Measurements from ENCODE around the gene KLHL5. TPM values are rescaled to one million over a fixed set of nuclear protein-coding genes. Genes with fewer than 3 reads are reported as not detected.

Gene KLHL5
- total RNA-seq, 4 donors from 2014 or later = 13.5 to 27.3 (median 21.3) TPM

DNA sequence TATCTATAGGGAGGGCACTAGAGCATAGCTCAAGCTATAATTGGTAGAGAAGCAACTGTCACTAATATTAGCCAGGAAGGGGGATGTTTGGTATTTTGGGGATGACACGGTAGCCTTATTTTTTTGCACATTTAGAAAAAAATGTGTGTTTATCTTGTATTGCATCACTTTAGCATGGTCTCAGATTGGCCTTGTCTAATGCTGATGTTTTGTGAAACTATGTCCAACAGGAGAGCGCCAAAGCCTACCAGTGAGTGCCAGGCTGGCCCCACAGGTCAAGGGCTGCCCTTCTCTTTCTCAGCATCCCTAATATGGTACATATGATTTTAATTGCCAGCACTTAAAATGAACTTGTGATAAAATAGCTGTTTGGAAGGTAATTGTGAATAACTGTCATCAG, 95.5 kb downstream of the KLHL5 start:
- intact Hi-C loops (cut with DNase I; ENCODE audit: low total_unique reads) = no loop called here
- no peak overlapping the region for H3K27ac ChIP-seq
- H3K4me3 ChIP-seq = no peak overlapping the region
- no peaks in the 10 kb centered on the region for H3K27me3 ChIP-seq
- 74 to 88% methylated on average over 2 of the region's 2 CpGs for WGBS, 2 donors (ENCODE audit: low coverage in 1 of 2)
- TF ChIP-seq, protein P1, sequence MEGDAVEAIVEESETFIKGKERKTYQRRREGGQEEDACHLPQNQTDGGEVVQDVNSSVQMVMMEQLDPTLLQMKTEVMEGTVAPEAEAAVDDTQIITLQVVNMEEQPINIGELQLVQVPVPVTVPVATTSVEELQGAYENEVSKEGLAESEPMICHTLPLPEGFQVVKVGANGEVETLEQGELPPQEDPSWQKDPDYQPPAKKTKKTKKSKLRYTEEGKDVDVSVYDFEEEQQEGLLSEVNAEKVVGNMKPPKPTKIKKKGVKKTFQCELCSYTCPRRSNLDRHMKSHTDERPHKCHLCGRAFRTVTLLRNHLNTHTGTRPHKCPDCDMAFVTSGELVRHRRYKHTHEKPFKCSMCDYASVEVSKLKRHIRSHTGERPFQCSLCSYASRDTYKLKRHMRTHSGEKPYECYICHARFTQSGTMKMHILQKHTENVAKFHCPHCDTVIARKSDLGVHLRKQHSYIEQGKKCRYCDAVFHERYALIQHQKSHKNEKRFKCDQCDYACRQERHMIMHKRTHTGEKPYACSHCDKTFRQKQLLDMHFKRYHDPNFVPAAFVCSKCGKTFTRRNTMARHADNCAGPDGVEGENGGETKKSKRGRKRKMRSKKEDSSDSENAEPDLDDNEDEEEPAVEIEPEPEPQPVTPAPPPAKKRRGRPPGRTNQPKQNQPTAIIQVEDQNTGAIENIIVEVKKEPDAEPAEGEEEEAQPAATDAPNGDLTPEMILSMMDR (IDR thresholded peaks at IDR 0.05) = no peak
- TF ChIP-seq EP300 (IDR thresholded peaks at IDR 0.05; ENCODE audit: low read depth) = no peak
- TF ChIP-seq POLR2A (IDR thresholded peaks at IDR 0.05) = no peak
- TF ChIP-seq POLR2AphosphoS5 (IDR thresholded peaks at IDR 0.05) = no peak
- DNase-seq = no peak
- H3K4me1 ChIP-seq = no peaks in the 10 kb centered on the region
- in situ Hi-C loops (cut with MboI; ENCODE audit: low pct_ligation_motif_present in 1 of 4, low pct_unique_long_range_greater_than_20kb in 1 of 4, low sequenced_read_pairs in 3 of 4) = no loop called here
- H3K36me3 ChIP-seq = no peaks in the 10 kb centered on the region
- no peaks in the 10 kb centered on the region for H3K9me3 ChIP-seq

GRCh38 chr4:39166177-39166576, 104.1 kb downstream of the KLHL5 start:
- TF ChIP-seq EP300 (IDR thresholded peaks at IDR 0.05; ENCODE audit: low read depth) (no peak), POLR2A (IDR thresholded peaks at IDR 0.05) (no peak), POLR2AphosphoS5 (IDR thresholded peaks at IDR 0.05) (no peak)
- TF ChIP-seq, protein P1 (IDR thresholded peaks at IDR 0.05) = no peak
- Histone ChIP-seq H3K9me3 (no peaks in the 10 kb centered on the region), H3K27me3 (no peaks in the 10 kb centered on the region), H3K36me3 (no peaks in the 10 kb centered on the region), H3K4me3 (no peak overlapping the region), H3K4me1 (no peaks in the 10 kb centered on the region), H3K27ac (no peak overlapping the region)
- intact Hi-C loops (cut with DNase I; ENCODE audit: low total_unique reads) = no loop called here
- WGBS, 2 donors (ENCODE audit: low coverage in 1 of 2) = 56 to 61% methylated on average over 3 of the region's 3 CpGs
- in situ Hi-C loops (cut with MboI; ENCODE audit: low pct_ligation_motif_present in 1 of 4, low pct_unique_long_range_greater_than_20kb in 1 of 4, low sequenced_read_pairs in 3 of 4) = no loop called here
- no peak for DNase-seq

- WGBS, 2 donors (ENCODE audit: low coverage in 1 of 2) = 57 to 76% methylated on average over 3 to 7 of the region's 7 CpGs
- TF ChIP-seq POLR2A (IDR thresholded peaks at IDR 0.05) = no peak
- TF ChIP-seq POLR2AphosphoS5 (IDR thresholded peaks at IDR 0.05) = no peak
- TF ChIP-seq, protein P1 (IDR thresholded peaks at IDR 0.05) = no peak
- TF ChIP-seq EP300 (IDR thresholded peaks at IDR 0.05; ENCODE audit: low read depth) = no peak
Measured at GRCh38 chr4:39166669-39167068, 104.6 kb downstream of the KLHL5 start.

GRCh38 chr4:39169426-39169825, 107.4 kb downstream of the KLHL5 start:
- Histone ChIP-seq H3K4me3 (no peak overlapping the region), H3K9me3 (no peaks in the 10 kb centered on the region), H3K4me1 (no peaks in the 10 kb centered on the region), H3K36me3 (no peaks in the 10 kb centered on the region), H3K27me3 (no peaks in the 10 kb centered on the region), H3K27ac (no peak overlapping the region)
- intact Hi-C loops (cut with DNase I; ENCODE audit: low total_unique reads) = no loop called here
- WGBS, 2 donors (ENCODE audit: low coverage in 1 of 2) = 57% methylated on average over 3 of the region's 3 CpGs; no CpG with 5 or more reads in 1 of the 2 donors
- TF ChIP-seq POLR2AphosphoS5 (IDR thresholded peaks at IDR 0.05) (no peak), EP300 (IDR thresholded peaks at IDR 0.05; ENCODE audit: low read depth) (no peak), POLR2A (IDR thresholded peaks at IDR 0.05) (no peak)
- TF ChIP-seq, protein P1 (IDR thresholded peaks at IDR 0.05) = no peak
- no peak for DNase-seq
- in situ Hi-C loops (cut with MboI; ENCODE audit: low pct_ligation_motif_present in 1 of 4, low pct_unique_long_range_greater_than_20kb in 1 of 4, low sequenced_read_pairs in 3 of 4) = no loop called here

More at GRCh38 chr4:39166669-39167068, 104.6 kb downstream of the KLHL5 start:
- Histone ChIP-seq H3K9me3 (no peaks in the 10 kb centered on the region), H3K27ac (no peak overlapping the region), H3K27me3 (no peaks in the 10 kb centered on the region), H3K36me3 (no peaks in the 10 kb centered on the region), H3K4me1 (no peaks in the 10 kb centered on the region), H3K4me3 (no peak overlapping the region)
- in situ Hi-C loops (cut with MboI; ENCODE audit: low pct_ligation_motif_present in 1 of 4, low pct_unique_long_range_greater_than_20kb in 1 of 4, low sequenced_read_pairs in 3 of 4) = no loop called here
- intact Hi-C loops (cut with DNase I; ENCODE audit: low total_unique reads) = no loop called here
- DNase-seq = no peak

All from transverse colon (tissue), 4 donors.